Measurements from ENCODE around the gene FNBP1L. TPM values are rescaled to one million over a fixed set of nuclear protein-coding genes. Genes with fewer than 3 reads are reported as not detected.

Gene FNBP1L
- total RNA-seq, 1 experiment from 2014 or later: 119 TPM

GRCh38 chr1:93599479-93599878, 151.6 kb downstream of the FNBP1L start:
- no peak overlapping the region for H2BK5ac ChIP-seq (ENCODE audit: insufficient read length, low read length)
- Mint-ChIP-seq H3K27ac (no peak overlapping the region), H3K4me1 (peaks cover 31 to 40% of the 10 kb centered on the region in 2 experiments), H3K4me3 (no peak overlapping the region), H3K36me3 (ENCODE audit: insufficient read depth in 1 of 3, low read depth in 3 of 3) (no peaks in the 10 kb centered on the region; a peak in 1 of 7 replicates), H3K9me3 (no peaks in the 10 kb centered on the region; a peak in 1 of 5 replicates), H3K27me3 (ENCODE audit: low read depth) (no peaks in the 10 kb centered on the region)
- no peak overlapping the region for H4K91ac ChIP-seq (ENCODE audit: insufficient read length, low read depth, low read length)
- no peak overlapping the region for H4K5ac ChIP-seq (ENCODE audit: insufficient read length, low read depth, low read length)
- no peaks in the 10 kb centered on the region for H3K23me2 ChIP-seq (ENCODE audit: insufficient read length, low read depth, low read length, poor library complexity, severe bottlenecking)
- H3K4ac ChIP-seq (ENCODE audit: low read depth, low read length): no peak overlapping the region
- no peaks in the 10 kb centered on the region for H3K79me2 ChIP-seq (ENCODE audit: insufficient read depth, low read length)
- H2AK5ac ChIP-seq (ENCODE audit: insufficient read length, low read length): no peak overlapping the region
- no peak overlapping the region for H3K27ac ChIP-seq (ENCODE audit: insufficient read length, low read depth, low read length)
- no peak overlapping the region for H3K18ac ChIP-seq (ENCODE audit: insufficient read length, low read depth, low read length)
- no peak overlapping the region for H4K8ac ChIP-seq (replicated peaks; ENCODE audit: insufficient read length, low read depth, low read length)
- H3K9ac ChIP-seq (ENCODE audit: extremely low read depth, insufficient read length, low read length): no peak overlapping the region
- no peaks in the 10 kb centered on the region for H3K79me1 ChIP-seq (ENCODE audit: insufficient read depth, low read depth, low read length, poor library complexity, severe bottlenecking)
- no peak overlapping the region for H2AFZ ChIP-seq (ENCODE audit: low read length)
- no peak overlapping the region for H3T11ph ChIP-seq (ENCODE audit: low read length)
- H2BK120ac ChIP-seq (ENCODE audit: low read depth, low read length, poor library complexity, severe bottlenecking): no peak overlapping the region
- no peak overlapping the region for H2BK12ac ChIP-seq (ENCODE audit: insufficient read length, low read depth, low read length)
- H3K56ac ChIP-seq (ENCODE audit: insufficient read length, low read depth, low read length): no peak overlapping the region
- TF ChIP-seq, protein P1, sequence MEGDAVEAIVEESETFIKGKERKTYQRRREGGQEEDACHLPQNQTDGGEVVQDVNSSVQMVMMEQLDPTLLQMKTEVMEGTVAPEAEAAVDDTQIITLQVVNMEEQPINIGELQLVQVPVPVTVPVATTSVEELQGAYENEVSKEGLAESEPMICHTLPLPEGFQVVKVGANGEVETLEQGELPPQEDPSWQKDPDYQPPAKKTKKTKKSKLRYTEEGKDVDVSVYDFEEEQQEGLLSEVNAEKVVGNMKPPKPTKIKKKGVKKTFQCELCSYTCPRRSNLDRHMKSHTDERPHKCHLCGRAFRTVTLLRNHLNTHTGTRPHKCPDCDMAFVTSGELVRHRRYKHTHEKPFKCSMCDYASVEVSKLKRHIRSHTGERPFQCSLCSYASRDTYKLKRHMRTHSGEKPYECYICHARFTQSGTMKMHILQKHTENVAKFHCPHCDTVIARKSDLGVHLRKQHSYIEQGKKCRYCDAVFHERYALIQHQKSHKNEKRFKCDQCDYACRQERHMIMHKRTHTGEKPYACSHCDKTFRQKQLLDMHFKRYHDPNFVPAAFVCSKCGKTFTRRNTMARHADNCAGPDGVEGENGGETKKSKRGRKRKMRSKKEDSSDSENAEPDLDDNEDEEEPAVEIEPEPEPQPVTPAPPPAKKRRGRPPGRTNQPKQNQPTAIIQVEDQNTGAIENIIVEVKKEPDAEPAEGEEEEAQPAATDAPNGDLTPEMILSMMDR (conservative IDR thresholded peaks at IDR 0.05): no peak
- WGBS (ENCODE audit: extremely low coverage, insufficient read length, low lambda C conversion rate): no CpG with 5 or more reads among the region's 6 CpGs
- no peaks in the 10 kb centered on the region for H3K27me3 ChIP-seq (ENCODE audit: insufficient read depth, low read length)
- no peaks in the 10 kb centered on the region for H3K9me3 ChIP-seq (ENCODE audit: control insufficient read depth, low read depth, low read length)
- no peak for DNase-seq
- H4K20me1 ChIP-seq (ENCODE audit: control insufficient read depth, insufficient read depth, insufficient read length): no peaks in the 10 kb centered on the region
- H3K4me2 ChIP-seq (ENCODE audit: insufficient read depth, insufficient read length, low read length): no peak overlapping the region
- H2BK20ac ChIP-seq (ENCODE audit: low read depth, low read length, poor library complexity, severe bottlenecking): no peak overlapping the region
- H3K4me1 ChIP-seq (ENCODE audit: insufficient read depth, low read length): peaks cover 9% of the 10 kb centered on the region; the same call in 1 of the 2 replicates
- H3K14ac ChIP-seq (ENCODE audit: insufficient read depth, low read length): no peak overlapping the region
- no peak overlapping the region for H3K23ac ChIP-seq (ENCODE audit: insufficient read length, low read depth, low read length)
- H2BK15ac ChIP-seq (ENCODE audit: low read depth, low read length): no peak overlapping the region
